Activated naive CD8-positive, alpha-beta T cell (primary cell): ENCODE measurements around the gene ANO7.
"Not testable (repeated sequence)": the region's sequence is repeated elsewhere in the genome, so short reads cannot be mapped to it uniquely, and the experiment has no call there.

Experiments used
- H3K27ac Mint-ChIP-seq: one replicate; pipeline ENCODE4 v1.8.0; 2021; ENCODE audit warnings: mixed read lengths
- H3K27me3 Mint-ChIP-seq: one replicate; pipeline ENCODE4 v1.8.0; 2021; ENCODE audit warnings: mixed read lengths
- H3K36me3 Mint-ChIP-seq: one replicate; pipeline ENCODE4 v1.8.0; 2021; ENCODE audit warnings: mixed read lengths
- H3K4me1 Mint-ChIP-seq: one replicate; pipeline ENCODE4 v1.8.0; 2021; ENCODE audit warnings: low read depth, mixed read lengths
- H3K4me3 Mint-ChIP-seq: one replicate; pipeline ENCODE4 v1.8.0; 2021; ENCODE audit warnings: mild to moderate bottlenecking, mixed read lengths
- H3K9me3 Mint-ChIP-seq: one replicate; pipeline ENCODE4 v1.8.0; 2021; ENCODE audit warnings: low read depth, mixed read lengths

Gene ANO7

GRCh38 chr2:241194811-241195210, 6.3 kb downstream of the ANO7 start:
- Mint-ChIP-seq H3K27ac (no peak overlapping the region), H3K4me3 (no peak overlapping the region), H3K27me3 (no peaks in the 10 kb centered on the region), H3K9me3 (no peaks in the 10 kb centered on the region), H3K4me1 (no peaks in the 10 kb centered on the region), H3K36me3 (no peaks in the 10 kb centered on the region)

DNA sequence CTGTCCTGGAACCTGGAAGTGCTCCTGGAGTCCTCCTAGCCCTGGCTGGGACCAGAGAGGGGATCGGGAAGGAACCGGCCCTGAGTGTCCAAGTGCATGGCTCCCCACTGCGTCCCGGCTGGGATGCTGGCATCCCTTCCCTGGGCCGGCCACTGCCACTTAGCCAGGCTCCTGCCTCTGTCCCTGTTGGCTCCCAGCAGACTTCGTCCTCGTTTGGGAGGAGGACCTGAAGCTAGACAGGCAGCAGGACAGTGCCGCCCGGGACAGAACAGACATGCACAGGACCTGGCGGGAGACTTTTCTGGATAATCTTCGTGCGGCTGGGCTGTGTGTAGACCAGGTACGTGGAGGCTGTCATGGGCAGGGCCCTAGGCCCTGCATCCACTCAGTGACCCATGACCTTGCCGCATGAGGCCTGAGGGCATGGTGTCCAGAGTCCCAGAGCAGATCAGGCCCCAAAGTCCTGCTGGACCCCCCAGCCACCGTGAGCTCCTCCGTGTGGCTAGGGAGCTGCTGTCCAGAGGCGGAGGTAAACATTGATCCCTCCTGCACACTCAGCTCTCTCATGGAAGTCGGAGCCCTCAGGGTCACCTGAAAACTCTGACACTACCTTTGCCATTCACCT, 7.1 kb downstream of the ANO7 start:
- Mint-ChIP-seq H3K27ac (no peak overlapping the region), H3K4me3 (no peak overlapping the region), H3K27me3 (no peaks in the 10 kb centered on the region), H3K36me3 (no peaks in the 10 kb centered on the region), H3K4me1 (no peaks in the 10 kb centered on the region), H3K9me3 (no peaks in the 10 kb centered on the region)

- not testable (repeated sequence) for H3K9me3 Mint-ChIP-seq, H3K27me3 Mint-ChIP-seq, H3K27ac Mint-ChIP-seq, H3K4me1 Mint-ChIP-seq, H3K4me3 Mint-ChIP-seq, H3K36me3 Mint-ChIP-seq
These were observed 8.8 kb downstream of the ANO7 start for GRCh38 chr2:241197246-241197645.

GRCh38 chr2:241197947-241198346, 9.5 kb downstream of the ANO7 start:
- Mint-ChIP-seq H3K9me3 (no peaks in the 10 kb centered on the region), H3K4me1 (no peaks in the 10 kb centered on the region), H3K27ac (no peak overlapping the region), H3K27me3 (no peaks in the 10 kb centered on the region), H3K4me3 (no peak overlapping the region), H3K36me3 (no peaks in the 10 kb centered on the region)

DNA sequence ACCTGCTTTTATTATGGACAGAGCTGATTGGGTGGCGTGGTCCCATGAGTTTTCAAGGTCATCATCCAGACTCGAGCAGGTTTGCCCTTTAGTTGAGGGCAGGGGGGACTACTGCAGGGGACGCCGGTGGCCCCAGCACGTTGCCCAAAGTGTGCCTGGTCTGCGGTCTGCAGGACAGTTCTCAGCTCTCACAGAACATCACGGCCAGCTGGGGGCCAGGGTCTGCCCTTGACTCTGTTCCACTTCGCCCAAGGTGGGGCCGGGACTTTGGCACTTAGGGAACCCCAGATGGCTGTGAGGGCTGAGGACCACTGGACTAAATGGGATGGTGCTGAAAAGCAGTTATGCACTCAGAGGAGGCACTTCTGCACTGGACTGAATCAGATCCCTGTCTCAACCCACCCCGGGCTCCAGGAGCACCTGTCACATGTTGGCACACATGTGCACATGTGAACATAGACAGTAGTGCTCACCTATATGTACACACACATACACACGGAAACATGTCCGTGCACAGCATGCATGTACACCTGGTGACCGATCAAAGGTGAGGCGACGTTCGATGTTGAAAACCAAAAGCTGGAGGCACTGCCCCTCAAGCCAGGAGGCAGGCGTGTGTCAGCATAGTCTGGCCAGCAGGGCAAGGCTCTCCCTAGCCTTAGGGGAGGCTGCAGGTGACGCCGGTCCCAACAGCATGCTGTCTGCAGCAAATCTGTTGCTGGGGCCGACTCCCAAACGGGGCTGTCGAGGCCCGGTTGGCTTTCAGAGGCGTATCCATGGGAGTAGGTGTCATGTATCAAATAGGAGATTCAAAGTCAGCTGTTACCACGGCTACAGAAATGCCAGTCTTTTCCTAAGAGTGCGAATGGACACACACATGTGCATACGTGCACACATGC, 10.2 kb downstream of the ANO7 start:
- H3K27me3 Mint-ChIP-seq = no peaks in the 10 kb centered on the region
- no peak overlapping the region for H3K4me3 Mint-ChIP-seq
- no peak overlapping the region for H3K27ac Mint-ChIP-seq
- no peaks in the 10 kb centered on the region for H3K4me1 Mint-ChIP-seq
- H3K36me3 Mint-ChIP-seq = no peaks in the 10 kb centered on the region
- H3K9me3 Mint-ChIP-seq = no peaks in the 10 kb centered on the region

DNA sequence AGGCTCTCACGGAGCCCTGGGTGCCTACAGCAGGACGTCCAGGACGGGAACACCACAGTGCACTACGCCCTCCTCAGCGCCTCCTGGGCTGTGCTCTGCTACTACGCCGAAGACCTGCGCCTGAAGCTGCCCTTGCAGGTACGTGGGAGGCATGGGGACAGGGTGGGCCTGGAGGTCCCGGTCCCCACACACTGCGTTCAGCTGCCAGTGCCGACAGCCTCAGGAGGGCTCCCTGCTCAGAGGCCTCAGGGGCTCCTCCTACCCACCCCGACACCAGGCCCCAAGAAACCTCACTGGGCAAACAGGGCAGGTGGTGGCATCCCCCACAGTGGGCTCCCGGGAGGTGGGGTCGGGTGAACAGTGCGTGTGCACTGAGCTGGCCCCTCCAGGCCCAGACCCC, 10.8 kb downstream of the ANO7 start:
- H3K9me3 Mint-ChIP-seq = no peaks in the 10 kb centered on the region
- no peaks in the 10 kb centered on the region for H3K36me3 Mint-ChIP-seq
- H3K4me3 Mint-ChIP-seq = no peak overlapping the region
- H3K27me3 Mint-ChIP-seq = no peaks in the 10 kb centered on the region
- no peaks in the 10 kb centered on the region for H3K4me1 Mint-ChIP-seq
- H3K27ac Mint-ChIP-seq = no peak overlapping the region

- Mint-ChIP-seq H3K36me3 (no peaks in the 10 kb centered on the region), H3K27ac (no peak overlapping the region), H3K27me3 (no peaks in the 10 kb centered on the region), H3K4me3 (no peak overlapping the region), H3K9me3 (no peaks in the 10 kb centered on the region), H3K4me1 (no peaks in the 10 kb centered on the region)
These were observed 11.7 kb downstream of the ANO7 start for GRCh38 chr2:241199897-241200821.

DNA sequence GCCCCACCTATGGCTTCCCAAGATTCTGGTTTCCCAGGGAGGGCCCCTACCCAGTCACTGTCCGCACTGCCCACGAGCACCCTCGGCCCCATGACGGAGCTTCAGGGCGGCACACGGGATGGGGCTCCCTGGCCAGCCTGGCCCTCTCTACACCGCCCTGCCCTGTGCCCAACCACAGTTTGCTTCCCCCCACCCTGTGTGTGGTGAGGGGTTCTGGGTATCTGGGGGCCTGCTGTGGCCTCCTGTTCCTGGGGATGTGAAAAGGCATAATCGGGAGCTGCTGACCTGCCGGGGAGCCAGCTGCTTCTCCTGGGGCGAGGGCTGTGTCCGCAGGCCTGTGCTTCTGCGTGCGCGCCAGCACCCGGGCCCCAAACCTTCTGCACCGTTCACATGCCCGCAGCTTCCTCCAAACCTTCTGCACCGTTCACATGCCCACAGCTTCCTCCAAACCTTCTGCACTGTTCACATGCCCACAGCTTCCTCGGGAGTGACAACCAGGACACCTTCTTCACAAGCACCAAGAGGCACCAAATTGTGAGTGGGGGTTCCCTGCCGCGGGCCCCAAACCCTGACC, 12.4 kb downstream of the ANO7 start:
- Mint-ChIP-seq H3K4me1 (no peaks in the 10 kb centered on the region), H3K27ac (no peak overlapping the region), H3K4me3 (no peak overlapping the region), H3K9me3 (no peaks in the 10 kb centered on the region), H3K27me3 (no peaks in the 10 kb centered on the region), H3K36me3 (no peaks in the 10 kb centered on the region)

DNA sequence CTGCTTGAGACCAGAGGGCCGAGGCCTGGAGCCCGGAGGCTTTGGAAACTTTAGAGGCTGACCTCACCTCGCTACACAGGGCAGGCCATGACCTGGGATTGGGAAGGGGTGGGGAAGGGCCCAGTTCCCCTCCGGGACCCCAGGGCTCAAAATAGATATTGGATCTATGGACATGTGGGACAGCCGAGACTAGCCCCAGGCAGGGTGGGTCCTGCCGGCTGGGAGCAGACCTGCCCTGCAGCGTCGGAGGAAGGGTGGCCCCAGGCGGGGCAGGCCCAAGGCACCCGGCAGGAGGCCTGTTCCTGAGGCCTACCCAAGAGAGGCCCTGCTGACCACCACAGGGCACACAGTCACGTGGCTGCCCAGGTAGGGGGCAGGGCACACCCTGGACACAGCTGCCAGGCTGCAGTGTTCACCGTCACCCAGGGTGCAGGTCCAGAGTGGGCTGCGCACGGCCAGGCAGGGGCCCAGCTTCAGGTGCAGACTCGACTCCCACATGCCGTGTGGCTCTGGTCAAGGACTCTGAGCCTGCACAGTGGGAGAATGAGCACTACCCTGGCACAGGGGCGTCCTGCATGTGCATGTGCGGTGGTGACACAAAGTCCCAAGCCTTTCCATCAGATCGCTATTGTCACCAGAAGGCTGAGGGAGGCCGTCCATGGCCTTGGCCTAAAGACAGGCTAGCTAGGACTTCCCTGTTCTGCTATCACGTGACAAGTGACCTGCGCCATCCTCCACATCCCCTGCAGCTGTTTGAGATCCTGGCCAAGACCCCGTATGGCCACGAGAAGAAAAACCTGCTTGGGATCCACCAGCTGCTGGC, 13.2 kb downstream of the ANO7 start:
- no peak overlapping the region for H3K4me3 Mint-ChIP-seq
- no peaks in the 10 kb centered on the region for H3K36me3 Mint-ChIP-seq
- H3K9me3 Mint-ChIP-seq = no peaks in the 10 kb centered on the region
- H3K27me3 Mint-ChIP-seq = no peaks in the 10 kb centered on the region
- no peak overlapping the region for H3K27ac Mint-ChIP-seq
- no peaks in the 10 kb centered on the region for H3K4me1 Mint-ChIP-seq

DNA sequence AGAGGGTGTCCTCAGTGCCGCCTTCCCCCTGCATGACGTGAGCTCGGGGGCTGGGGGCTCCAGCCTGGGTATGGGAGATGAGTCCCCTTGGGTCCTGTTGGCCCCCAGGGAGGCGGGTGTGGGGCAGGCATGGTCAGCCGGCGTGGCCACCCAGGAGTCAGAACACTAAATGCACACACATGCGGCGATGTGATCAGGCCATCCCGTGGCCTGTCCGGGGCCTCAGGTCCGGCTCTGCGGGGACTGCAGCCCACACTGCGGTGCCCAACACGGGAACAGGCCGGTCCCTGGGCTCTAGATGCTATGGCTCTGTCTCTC, 13.8 kb downstream of the ANO7 start:
- H3K9me3 Mint-ChIP-seq = no peaks in the 10 kb centered on the region
- H3K27ac Mint-ChIP-seq = no peak overlapping the region
- no peaks in the 10 kb centered on the region for H3K36me3 Mint-ChIP-seq
- no peaks in the 10 kb centered on the region for H3K4me1 Mint-ChIP-seq
- H3K4me3 Mint-ChIP-seq = no peak overlapping the region
- no peaks in the 10 kb centered on the region for H3K27me3 Mint-ChIP-seq

DNA sequence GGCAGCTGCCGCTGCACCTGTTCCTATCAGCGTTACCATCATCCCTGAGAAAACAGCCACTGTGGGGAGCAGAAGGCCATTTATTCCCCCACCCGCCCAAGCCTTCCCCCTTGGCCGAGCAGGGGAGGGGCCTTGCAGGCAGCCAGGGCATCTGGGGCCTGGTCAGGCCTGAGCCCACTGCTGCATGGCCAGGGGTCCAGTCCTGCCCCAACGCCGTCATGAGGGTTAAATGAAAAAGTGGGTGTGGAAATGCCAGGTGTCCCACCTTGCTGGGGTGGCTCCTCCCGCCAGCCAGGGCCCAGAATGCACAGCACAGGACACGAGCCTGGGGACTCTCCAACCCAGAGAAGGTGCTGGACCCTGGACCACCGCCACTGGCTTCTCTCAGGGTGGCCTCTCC, 14.2 kb downstream of the ANO7 start:
- Mint-ChIP-seq H3K4me3 (no peak overlapping the region), H3K9me3 (no peaks in the 10 kb centered on the region), H3K36me3 (no peaks in the 10 kb centered on the region), H3K4me1 (no peaks in the 10 kb centered on the region), H3K27ac (no peak overlapping the region), H3K27me3 (no peaks in the 10 kb centered on the region)

DNA sequence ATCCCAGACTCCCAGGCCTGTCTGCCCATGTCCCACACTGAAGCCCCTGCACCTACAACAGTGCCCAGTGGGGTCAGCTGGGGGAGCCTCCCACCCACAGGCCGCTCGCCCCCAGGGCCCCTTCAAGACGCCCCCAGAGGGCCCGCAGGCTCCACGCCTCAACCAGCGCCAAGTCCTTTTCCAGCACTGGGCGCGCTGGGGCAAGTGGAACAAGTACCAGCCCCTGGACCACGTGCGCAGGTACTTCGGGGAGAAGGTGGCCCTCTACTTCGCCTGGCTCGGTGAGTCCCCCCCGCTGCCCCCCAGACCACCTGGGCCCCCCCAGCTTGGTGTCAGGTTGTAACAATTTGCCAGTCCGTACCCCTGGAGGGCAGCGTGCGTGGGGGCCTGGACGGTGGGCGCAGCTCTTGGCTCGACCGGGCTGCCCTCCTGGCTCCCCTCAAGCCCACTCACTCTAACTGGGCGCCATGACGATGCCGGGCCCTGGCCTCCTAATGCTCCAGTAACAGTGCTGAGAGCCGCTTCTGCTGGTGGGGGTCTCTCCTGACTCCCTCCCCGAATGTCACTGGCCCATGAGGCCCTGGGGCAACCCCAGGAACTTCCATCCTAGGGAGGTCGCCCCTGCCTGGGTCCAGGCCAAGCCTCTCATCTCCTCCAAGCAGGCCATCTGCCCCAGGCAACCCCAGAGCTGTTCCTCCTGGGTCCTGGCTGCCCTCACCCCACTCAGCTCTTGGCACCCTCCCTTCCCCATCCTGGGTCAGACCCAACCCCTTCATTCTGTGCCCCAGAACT, 14.9 kb downstream of the ANO7 start:
- Mint-ChIP-seq H3K27ac (no peak overlapping the region), H3K36me3 (no peaks in the 10 kb centered on the region), H3K4me1 (no peaks in the 10 kb centered on the region), H3K4me3 (no peak overlapping the region), H3K9me3 (no peaks in the 10 kb centered on the region), H3K27me3 (no peaks in the 10 kb centered on the region)

DNA sequence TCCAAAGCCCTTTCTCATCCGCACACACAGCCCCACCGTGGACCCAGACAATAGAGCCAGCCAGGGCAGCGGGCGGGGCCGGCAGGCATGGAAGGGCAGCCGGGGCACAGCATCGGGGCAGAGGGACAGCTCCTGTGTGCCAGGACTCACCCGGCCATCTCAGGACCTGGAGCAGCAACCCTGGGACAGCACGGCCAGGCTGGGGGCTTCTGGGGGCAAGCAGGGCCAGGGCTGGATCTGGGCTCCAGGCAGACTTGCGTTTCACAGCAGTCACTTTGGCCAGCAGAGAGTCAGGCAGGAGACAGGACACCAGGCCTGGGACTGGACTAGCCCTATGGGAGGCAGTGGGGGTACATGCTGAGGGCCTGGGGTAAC, 15.5 kb downstream of the ANO7 start:
- no peak overlapping the region for H3K27ac Mint-ChIP-seq
- no peaks in the 10 kb centered on the region for H3K4me1 Mint-ChIP-seq
- H3K9me3 Mint-ChIP-seq = no peaks in the 10 kb centered on the region
- H3K36me3 Mint-ChIP-seq = no peaks in the 10 kb centered on the region
- H3K4me3 Mint-ChIP-seq = no peak overlapping the region
- H3K27me3 Mint-ChIP-seq = no peaks in the 10 kb centered on the region

DNA sequence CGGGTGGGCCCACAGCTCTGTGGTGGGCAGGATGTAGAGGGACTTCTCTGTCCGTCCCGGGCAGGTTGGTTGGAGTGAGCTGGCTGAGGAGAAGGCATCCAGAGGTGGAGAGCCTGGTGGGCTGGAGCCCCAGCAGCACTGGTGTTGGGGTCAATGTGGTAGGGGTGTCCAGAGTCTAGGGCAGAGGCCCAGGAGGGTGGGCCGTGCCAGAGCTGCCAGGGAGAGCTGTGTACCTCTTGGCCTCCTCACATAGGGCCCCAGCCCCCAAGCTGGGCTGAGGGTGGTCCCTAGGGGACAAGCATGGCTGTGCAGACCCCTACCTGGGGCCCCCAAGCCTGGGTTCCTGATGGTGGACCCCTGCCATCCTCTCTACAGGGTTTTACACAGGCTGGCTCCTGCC, 16.0 kb downstream of the ANO7 start:
- Mint-ChIP-seq H3K4me3 (no peak overlapping the region), H3K27me3 (no peaks in the 10 kb centered on the region), H3K9me3 (no peaks in the 10 kb centered on the region), H3K27ac (no peak overlapping the region), H3K4me1 (no peaks in the 10 kb centered on the region), H3K36me3 (no peaks in the 10 kb centered on the region)
